Colonic mucosa (tissue), 4 donors: ENCODE data around the gene MCTP1. TPM values are rescaled to one million over a fixed set of nuclear protein-coding genes. Genes with fewer than 3 reads are reported as not detected.

Experiments used
- DNase-seq: peaks from one replicate; pipeline ENCODE4 v3.0.0-alpha.2; 2020
- H3K27ac ChIP-seq: fragments of 200-600 bp; one replicate; pipeline ENCODE4 v1.8.0; 2021
- H3K27me3 ChIP-seq: fragments of 200-600 bp; one replicate; pipeline ENCODE4 v1.8.0; 2021
- H3K36me3 ChIP-seq: fragments of 200-600 bp; one replicate; pipeline ENCODE4 v1.8.0; 2021
- H3K4me1 ChIP-seq: fragments of 200-600 bp; one replicate; pipeline ENCODE4 v1.8.0; 2021; ENCODE audit warnings: mild to moderate bottlenecking
- H3K4me3 ChIP-seq: fragments of 200-600 bp; one replicate; pipeline ENCODE4 v1.8.0; 2021
- H3K9ac ChIP-seq, 2 donors: one replicate each; pipeline ENCODE4 v1.7.0; 2013; ENCODE audit warnings: control low read depth in 2 of 2, low read depth in 2 of 2, low read length in 2 of 2
- H3K9me3 ChIP-seq: fragments of 200-600 bp; one replicate; pipeline ENCODE4 v1.8.0; 2021
- CTCF ChIP-seq: fragments of 200-600 bp; IDR thresholded peaks from one replicate; pipeline ENCODE4 v1.8.0; 2022; ENCODE audit warnings: antibody characterized with exemption, mild to moderate bottlenecking
- intact Hi-C: fragments of 100-400 bp; cut with DNase I; formaldehyde crosslinking; loops from one replicate; pipeline ENCODE4 v1.14.1; 2022
- total RNA-seq, 2 donors: library from RNA; stranded (reverse); fragmentation: NEBNext Ultra II Directional in 1 of 2; extraction: Animal tissue kit (Norgen Biotek cat#: 25700) in 1 of 2; gene quantifications; one replicate each; pipeline ENCODE4 v1.2.1, GENCODE V29; 2021
- donor health status: healthy.
- donor health status: DM: no; HTN: no; CAD: no.
- donor health status: DM: no; HTN: no; CAD: no.

Gene MCTP1
- total RNA-seq, 2 donors from 2014 or later = 2.8 to 10.3 TPM

- Histone ChIP-seq H3K9ac (no peak overlapping the region), H3K4me3 (no peak overlapping the region), H3K4me1 (no peaks in the 10 kb centered on the region), H3K27me3 (no peaks in the 10 kb centered on the region), H3K36me3 (no peaks in the 10 kb centered on the region), H3K9me3 (no peaks in the 10 kb centered on the region), H3K27ac (no peak overlapping the region)
- TF ChIP-seq CTCF = no peak
- no peak for DNase-seq
- intact Hi-C loops = no loop called here
Observed at GRCh38 chr5:94699562-94699961, 585.3 kb downstream of the MCTP1 start.

- Histone ChIP-seq H3K27me3 (no peaks in the 10 kb centered on the region), H3K9me3 (no peaks in the 10 kb centered on the region), H3K9ac (no peak overlapping the region), H3K27ac (no peak overlapping the region), H3K36me3 (no peaks in the 10 kb centered on the region), H3K4me1 (no peaks in the 10 kb centered on the region), H3K4me3 (no peak overlapping the region)
- intact Hi-C loops = no loop called here
- no peak for TF ChIP-seq CTCF
- DNase-seq = no peak
Observed at GRCh38 chr5:94698197-94698596, 586.7 kb downstream of the MCTP1 start.

DNA sequence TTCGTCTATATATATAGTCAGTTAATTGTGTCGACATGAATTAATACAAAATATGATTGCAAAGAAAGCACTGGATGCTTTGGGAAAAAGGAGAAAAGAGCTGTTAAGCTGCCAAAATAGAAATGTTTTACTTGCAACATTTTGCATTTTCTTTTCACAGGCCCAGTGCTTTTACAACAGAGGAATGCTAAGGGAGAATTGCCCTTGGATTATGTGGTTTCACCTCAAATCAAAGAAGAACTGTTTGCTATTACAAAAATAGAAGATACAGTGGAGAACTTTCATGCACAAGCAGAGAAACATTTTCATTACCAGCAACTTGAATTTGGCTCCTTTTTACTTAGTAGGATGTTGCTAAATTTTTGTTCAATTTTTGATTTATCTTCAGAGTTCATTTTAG lies 590.2 kb downstream of the MCTP1 start:
- TF ChIP-seq CTCF = no peak
- intact Hi-C loops = loop anchor here (5.0 kb wide), 1 partner anchor 167 kb away; no protein-coding TSS in a partner anchor
- Histone ChIP-seq H3K27me3 (no peaks in the 10 kb centered on the region), H3K9me3 (no peaks in the 10 kb centered on the region), H3K36me3 (no peaks in the 10 kb centered on the region), H3K9ac (no peak overlapping the region), H3K27ac (no peak overlapping the region), H3K4me3 (no peak overlapping the region), H3K4me1 (no peaks in the 10 kb centered on the region)
- DNase-seq = no peak

DNA sequence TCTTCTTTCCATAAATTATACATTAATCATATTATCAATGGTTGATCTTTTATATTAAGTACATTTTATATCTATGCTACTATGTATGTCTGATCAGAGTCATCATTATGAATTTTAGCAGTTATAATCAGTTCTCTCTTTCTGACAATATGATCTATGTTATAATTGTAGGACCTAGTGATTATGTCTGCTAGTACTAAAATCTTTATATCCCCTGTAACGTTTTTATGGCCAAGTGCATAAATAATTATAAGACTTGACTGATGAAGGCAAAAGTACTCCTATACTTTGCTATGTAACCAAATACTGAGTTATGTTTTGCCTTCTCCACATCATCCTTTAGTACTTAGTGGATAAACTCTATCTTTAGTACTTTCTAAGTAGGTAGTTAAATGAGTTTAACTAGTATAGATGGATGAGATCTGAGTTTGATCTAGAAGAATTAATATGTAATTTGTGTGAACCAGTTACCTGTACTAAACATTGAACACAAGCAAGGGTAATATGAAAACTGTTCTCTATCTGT lies 591.0 kb downstream of the MCTP1 start:
- Histone ChIP-seq H3K9ac (no peak overlapping the region), H3K9me3 (no peaks in the 10 kb centered on the region), H3K27ac (no peak overlapping the region), H3K27me3 (no peaks in the 10 kb centered on the region), H3K4me1 (no peaks in the 10 kb centered on the region), H3K36me3 (no peaks in the 10 kb centered on the region), H3K4me3 (no peak overlapping the region)
- no peak for DNase-seq
- TF ChIP-seq CTCF = no peak
- intact Hi-C loops = loop anchor here (5.0 kb wide), 1 partner anchor 167 kb away; no protein-coding TSS in a partner anchor

- no peaks in the 10 kb centered on the region for H3K4me1 ChIP-seq
- no peak for TF ChIP-seq CTCF
- DNase-seq = no peak
- H3K9ac ChIP-seq = no peak overlapping the region
- intact Hi-C loops = loop anchor here (5.0 kb wide), 1 partner anchor 166 kb away; no protein-coding TSS in a partner anchor
- no peak overlapping the region for H3K4me3 ChIP-seq
- H3K36me3 ChIP-seq = no peaks in the 10 kb centered on the region
- H3K27ac ChIP-seq = no peak overlapping the region
- no peaks in the 10 kb centered on the region for H3K27me3 ChIP-seq
- no peaks in the 10 kb centered on the region for H3K9me3 ChIP-seq
Observed at GRCh38 chr5:94693043-94693822, 591.7 kb downstream of the MCTP1 start.
